ENCODE results near the gene MPZL1.

The MPZL1 gene

DNA sequence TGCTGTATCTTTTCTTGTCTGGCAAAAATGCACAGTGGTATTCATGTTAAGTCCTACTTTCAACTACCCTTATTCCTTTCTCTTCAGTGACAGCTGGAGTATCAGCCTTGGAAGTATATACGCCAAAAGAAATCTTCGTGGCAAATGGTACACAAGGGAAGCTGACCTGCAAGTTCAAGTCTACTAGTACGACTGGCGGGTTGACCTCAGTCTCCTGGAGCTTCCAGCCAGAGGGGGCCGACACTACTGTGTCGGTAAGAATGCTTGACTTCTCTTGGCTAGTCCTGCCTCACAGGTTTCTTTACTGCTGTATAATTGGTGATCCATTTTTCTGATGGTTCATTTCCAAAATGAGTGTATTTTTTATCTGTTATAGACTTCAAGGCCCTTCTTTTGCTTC lies 43.7 kb downstream of the MPZL1 start:
- no peaks in the 10 kb centered on the region for H3K27me3 ChIP-seq (ENCODE audit: insufficient read depth, poor library complexity, severe bottlenecking)

DNA sequence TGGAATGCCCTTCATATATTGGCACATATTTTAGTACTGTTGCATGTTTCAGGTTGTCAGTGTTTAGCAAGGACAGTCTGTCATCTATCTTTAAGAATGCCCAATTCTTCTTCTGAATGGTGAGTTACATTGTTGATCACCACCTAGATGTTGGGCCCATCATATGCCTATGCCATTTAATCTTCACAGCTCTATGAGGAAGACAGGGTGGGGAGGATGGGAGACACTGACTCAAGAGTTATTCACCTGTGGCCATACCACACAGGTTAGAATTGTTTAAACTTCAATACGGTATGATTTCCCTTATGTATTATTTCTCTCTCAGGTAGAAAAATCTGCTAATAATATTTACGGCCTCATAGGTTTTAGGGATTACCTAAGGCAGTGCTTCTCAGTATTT lies 44.8 kb downstream of the MPZL1 start:
- TF ChIP-seq POLR2AphosphoS5 (IDR thresholded peaks at IDR 0.05; ENCODE audit: low read depth) (no peak), GABPA (IDR thresholded peaks at IDR 0.05; ENCODE audit: low read depth) (no peak)
- TF ChIP-seq, protein P1, sequence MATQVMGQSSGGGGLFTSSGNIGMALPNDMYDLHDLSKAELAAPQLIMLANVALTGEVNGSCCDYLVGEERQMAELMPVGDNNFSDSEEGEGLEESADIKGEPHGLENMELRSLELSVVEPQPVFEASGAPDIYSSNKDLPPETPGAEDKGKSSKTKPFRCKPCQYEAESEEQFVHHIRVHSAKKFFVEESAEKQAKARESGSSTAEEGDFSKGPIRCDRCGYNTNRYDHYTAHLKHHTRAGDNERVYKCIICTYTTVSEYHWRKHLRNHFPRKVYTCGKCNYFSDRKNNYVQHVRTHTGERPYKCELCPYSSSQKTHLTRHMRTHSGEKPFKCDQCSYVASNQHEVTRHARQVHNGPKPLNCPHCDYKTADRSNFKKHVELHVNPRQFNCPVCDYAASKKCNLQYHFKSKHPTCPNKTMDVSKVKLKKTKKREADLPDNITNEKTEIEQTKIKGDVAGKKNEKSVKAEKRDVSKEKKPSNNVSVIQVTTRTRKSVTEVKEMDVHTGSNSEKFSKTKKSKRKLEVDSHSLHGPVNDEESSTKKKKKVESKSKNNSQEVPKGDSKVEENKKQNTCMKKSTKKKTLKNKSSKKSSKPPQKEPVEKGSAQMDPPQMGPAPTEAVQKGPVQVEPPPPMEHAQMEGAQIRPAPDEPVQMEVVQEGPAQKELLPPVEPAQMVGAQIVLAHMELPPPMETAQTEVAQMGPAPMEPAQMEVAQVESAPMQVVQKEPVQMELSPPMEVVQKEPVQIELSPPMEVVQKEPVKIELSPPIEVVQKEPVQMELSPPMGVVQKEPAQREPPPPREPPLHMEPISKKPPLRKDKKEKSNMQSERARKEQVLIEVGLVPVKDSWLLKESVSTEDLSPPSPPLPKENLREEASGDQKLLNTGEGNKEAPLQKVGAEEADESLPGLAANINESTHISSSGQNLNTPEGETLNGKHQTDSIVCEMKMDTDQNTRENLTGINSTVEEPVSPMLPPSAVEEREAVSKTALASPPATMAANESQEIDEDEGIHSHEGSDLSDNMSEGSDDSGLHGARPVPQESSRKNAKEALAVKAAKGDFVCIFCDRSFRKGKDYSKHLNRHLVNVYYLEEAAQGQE (IDR thresholded peaks at IDR 0.05; ENCODE audit: insufficient replicate concordance, low read depth) = no peak
- no peak overlapping the region for H3K27ac ChIP-seq (replicated peaks)
- no peak for DNase-seq (ENCODE audit: low read depth in 1 of 2, low spot score in 1 of 2)
- no peaks in the 10 kb centered on the region for H3K27me3 ChIP-seq (ENCODE audit: insufficient read depth, poor library complexity, severe bottlenecking)
- H3K4me3 ChIP-seq (replicated peaks; ENCODE audit: insufficient read depth, low read length) = no peak overlapping the region

More for the DNA sequence above, 43.7 kb downstream of the MPZL1 start:
- TF ChIP-seq, protein P2, sequence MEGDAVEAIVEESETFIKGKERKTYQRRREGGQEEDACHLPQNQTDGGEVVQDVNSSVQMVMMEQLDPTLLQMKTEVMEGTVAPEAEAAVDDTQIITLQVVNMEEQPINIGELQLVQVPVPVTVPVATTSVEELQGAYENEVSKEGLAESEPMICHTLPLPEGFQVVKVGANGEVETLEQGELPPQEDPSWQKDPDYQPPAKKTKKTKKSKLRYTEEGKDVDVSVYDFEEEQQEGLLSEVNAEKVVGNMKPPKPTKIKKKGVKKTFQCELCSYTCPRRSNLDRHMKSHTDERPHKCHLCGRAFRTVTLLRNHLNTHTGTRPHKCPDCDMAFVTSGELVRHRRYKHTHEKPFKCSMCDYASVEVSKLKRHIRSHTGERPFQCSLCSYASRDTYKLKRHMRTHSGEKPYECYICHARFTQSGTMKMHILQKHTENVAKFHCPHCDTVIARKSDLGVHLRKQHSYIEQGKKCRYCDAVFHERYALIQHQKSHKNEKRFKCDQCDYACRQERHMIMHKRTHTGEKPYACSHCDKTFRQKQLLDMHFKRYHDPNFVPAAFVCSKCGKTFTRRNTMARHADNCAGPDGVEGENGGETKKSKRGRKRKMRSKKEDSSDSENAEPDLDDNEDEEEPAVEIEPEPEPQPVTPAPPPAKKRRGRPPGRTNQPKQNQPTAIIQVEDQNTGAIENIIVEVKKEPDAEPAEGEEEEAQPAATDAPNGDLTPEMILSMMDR (IDR thresholded peaks at IDR 0.05; ENCODE audit: insufficient read depth, low read length) = no peak
- no peak for TF ChIP-seq GABPA (IDR thresholded peaks at IDR 0.05; ENCODE audit: low read depth)
- no peak for TF ChIP-seq SPI1 (IDR thresholded peaks at IDR 0.05; ENCODE audit: borderline replicate concordance, low read depth)
- TF ChIP-seq POLR2AphosphoS5 (IDR thresholded peaks at IDR 0.05; ENCODE audit: low read depth) = no peak
- TF ChIP-seq, protein P1 (IDR thresholded peaks at IDR 0.05; ENCODE audit: insufficient replicate concordance, low read depth) = no peak
- no peak for DNase-seq (ENCODE audit: low read depth in 1 of 2, low spot score in 1 of 2)
- H3K4me3 ChIP-seq (replicated peaks; ENCODE audit: insufficient read depth, low read length) = no peak overlapping the region
- H3K27ac ChIP-seq (replicated peaks) = no peak overlapping the region

DNA sequence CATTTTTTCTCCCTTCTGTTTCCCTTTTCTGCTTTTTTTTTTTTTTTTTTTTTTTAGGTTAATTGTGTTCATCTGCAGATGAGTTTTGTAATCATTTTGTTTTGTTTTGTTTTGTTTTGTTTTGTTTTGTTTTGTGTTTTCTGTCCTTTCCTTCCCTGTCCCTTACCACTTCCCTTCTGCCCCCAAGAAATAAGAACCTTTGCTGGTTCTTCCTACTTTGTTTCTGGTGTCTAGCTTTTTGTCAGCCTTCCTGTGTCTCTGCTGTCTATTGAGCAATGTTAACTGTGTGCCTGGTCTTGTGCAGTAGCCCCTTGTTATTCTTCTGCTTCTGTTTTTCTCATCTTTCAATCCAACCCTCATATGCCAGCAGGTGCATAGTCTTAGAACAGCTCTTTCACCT lies 46.0 kb downstream of the MPZL1 start:
- Histone ChIP-seq H3K27me3 (ENCODE audit: insufficient read depth, poor library complexity, severe bottlenecking) (no peaks in the 10 kb centered on the region), H3K4me3 (replicated peaks; ENCODE audit: insufficient read depth, low read length) (no peak overlapping the region), H3K27ac (replicated peaks) (peak overlapping the region; percentile 33; the same call in 1 of the 2 replicates)
- TF ChIP-seq SPI1 (IDR thresholded peaks at IDR 0.05; ENCODE audit: borderline replicate concordance, low read depth) = peak; percentile 76
- TF ChIP-seq, protein P2 (IDR thresholded peaks at IDR 0.05; ENCODE audit: insufficient read depth, low read length) = no peak
- peak; percentile 39 to 67 for DNase-seq (ENCODE audit: low read depth in 1 of 2, low spot score in 1 of 2)

DNA sequence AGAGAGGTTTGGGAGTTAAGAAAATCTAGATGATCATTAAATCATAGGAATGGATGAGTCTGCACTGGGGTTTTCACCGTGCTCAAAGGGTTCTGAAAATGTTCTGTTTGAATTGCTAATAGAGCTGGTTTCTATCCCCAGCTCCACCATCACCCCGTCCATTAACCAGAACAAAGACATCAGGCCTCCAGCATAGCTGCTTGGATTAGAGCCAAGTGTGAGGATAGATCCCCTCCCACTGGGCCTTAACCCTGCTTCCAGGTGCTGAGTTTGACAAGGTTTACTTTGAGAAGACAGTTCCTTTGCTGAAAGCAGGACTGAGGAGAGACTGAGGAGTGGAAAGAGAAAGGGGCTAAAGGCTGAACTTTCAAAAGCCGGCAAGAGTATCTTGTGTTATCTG lies 48.3 kb downstream of the MPZL1 start:
- TF ChIP-seq SPI1 (IDR thresholded peaks at IDR 0.05; ENCODE audit: borderline replicate concordance, low read depth) = no peak
- Histone ChIP-seq H3K4me3 (replicated peaks; ENCODE audit: insufficient read depth, low read length) (no peak overlapping the region), H3K27me3 (ENCODE audit: insufficient read depth, poor library complexity, severe bottlenecking) (no peaks in the 10 kb centered on the region), H3K27ac (replicated peaks) (no peak overlapping the region)
- DNase-seq (ENCODE audit: low read depth in 1 of 2, low spot score in 1 of 2) = no peak

DNA sequence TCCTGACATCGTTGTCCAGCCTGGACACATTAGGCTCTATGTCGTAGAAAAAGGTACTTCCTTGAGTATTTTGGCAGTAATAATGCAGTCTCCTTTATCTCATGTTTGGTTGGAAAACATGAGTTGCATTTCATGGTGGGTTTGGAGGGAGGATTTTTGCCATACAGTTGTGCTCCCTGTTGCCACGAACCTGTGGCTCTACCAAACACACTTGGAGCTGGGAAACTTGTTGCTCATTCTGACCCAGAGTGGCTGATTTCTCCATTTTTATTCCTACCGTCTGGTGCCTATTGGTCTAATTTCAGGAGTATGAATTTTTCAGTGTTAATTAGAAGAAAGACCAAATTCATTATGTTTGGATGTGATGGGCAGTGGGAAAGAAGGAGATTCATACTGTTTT lies 50.7 kb downstream of the MPZL1 start:
- DNase-seq (ENCODE audit: low read depth in 1 of 2, low spot score in 1 of 2) = no peak
- no peaks in the 10 kb centered on the region for H3K27me3 ChIP-seq (ENCODE audit: insufficient read depth, poor library complexity, severe bottlenecking)
- H3K4me3 ChIP-seq (replicated peaks; ENCODE audit: insufficient read depth, low read length) = no peak overlapping the region
- no peak overlapping the region for H3K27ac ChIP-seq (replicated peaks)
- TF ChIP-seq SPI1 (IDR thresholded peaks at IDR 0.05; ENCODE audit: borderline replicate concordance, low read depth) (no peak), GABPA (IDR thresholded peaks at IDR 0.05; ENCODE audit: low read depth) (no peak), POLR2AphosphoS5 (IDR thresholded peaks at IDR 0.05; ENCODE audit: low read depth) (no peak)
- TF ChIP-seq, protein P2 (IDR thresholded peaks at IDR 0.05; ENCODE audit: insufficient read depth, low read length) = no peak
- TF ChIP-seq, protein P1 (IDR thresholded peaks at IDR 0.05; ENCODE audit: insufficient replicate concordance, low read depth) = no peak

All from HL-60 (cell line).